ENCODE results near the gene TRAF3IP1. TPM values are rescaled to one million over a fixed set of nuclear protein-coding genes. Genes with fewer than 3 reads are reported as not detected.
A peak's percentile ranks its signal among the peaks of the same experiment; 100 is the strongest.

TRAF3IP1 gene
- total RNA-seq, 1 donor, result 3.5 TPM

DNA sequence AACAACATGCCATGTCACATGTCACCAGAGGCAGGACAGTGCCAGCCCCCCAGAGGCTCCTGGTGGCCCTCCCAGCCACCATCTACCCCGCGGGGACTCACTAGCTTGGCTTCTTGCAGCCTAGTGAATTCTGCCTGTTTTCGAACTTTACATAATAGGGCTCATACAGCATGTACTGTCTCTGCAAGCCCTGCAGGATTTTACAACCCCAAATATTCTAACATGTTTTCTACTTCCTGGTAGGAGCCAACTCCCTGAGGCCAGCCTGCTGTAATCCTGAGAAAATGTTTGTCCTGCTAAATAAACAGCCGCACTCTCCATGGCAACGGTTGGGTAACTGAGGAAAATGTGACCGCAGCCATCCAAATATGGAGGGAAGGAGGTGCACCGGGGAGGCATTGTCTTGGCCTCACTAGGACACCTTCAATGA lies 34.6 kb upstream of the TRAF3IP1 start:
- Histone ChIP-seq H3K27me3 (ENCODE audit: insufficient read depth, low read length) (no peaks in the 10 kb centered on the region), H3K9me3 (ENCODE audit: low read depth, low read length) (no peaks in the 10 kb centered on the region), H3K4me1 (ENCODE audit: insufficient read depth, low read length) (peaks cover 29% of the 10 kb centered on the region), H3K4me3 (ENCODE audit: low read length) (no peak overlapping the region)

DNA sequence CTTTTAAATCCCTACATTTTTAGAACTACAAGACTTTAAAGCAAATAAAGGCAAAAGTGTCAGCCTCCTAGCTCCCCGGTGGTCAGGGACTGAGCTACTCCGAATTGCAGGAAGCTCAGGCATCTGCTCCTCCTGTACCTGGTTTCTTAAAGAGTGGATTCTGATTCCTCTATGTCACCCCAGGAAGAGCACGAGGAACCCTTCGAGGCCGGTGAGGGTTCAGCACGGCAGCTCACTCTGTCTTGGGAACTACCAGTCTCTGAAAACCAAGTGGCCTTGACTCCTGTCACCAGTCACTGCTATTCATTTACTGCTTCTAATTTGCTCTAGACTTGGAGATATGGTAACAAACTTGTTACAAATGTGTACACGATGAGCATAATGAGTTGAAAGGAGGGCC lies 34.2 kb upstream of the TRAF3IP1 start:
- no peak overlapping the region for H3K4me3 ChIP-seq (ENCODE audit: low read length)
- H3K9me3 ChIP-seq (ENCODE audit: low read depth, low read length), result no peaks in the 10 kb centered on the region
- H3K27me3 ChIP-seq (ENCODE audit: insufficient read depth, low read length), result no peaks in the 10 kb centered on the region
- peaks cover 29% of the 10 kb centered on the region for H3K4me1 ChIP-seq (ENCODE audit: insufficient read depth, low read length)

DNA sequence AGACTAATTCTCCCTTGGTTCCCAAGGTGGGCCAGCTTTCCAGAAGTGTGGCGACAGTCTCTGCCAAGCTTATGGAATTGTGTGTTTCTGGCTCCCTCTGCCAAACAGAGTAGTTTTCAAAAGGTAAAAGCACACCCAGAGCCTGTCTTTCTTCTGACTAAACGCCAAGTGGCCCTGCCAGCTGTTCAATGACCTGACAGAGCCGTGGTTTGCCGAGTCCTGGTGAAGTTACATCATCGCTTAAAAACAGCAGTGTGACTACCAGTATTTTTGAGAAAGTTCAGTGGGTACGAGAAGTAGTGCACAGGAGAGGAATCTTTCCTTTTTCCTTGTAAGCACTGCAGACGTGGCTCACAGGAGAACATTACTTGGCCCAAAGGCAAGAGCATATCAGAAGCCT lies 33.8 kb upstream of the TRAF3IP1 start:
- H3K27me3 ChIP-seq (ENCODE audit: insufficient read depth, low read length), result no peaks in the 10 kb centered on the region
- H3K9me3 ChIP-seq (ENCODE audit: low read depth, low read length), result no peaks in the 10 kb centered on the region
- peaks cover 29% of the 10 kb centered on the region for H3K4me1 ChIP-seq (ENCODE audit: insufficient read depth, low read length)
- no peak overlapping the region for H3K4me3 ChIP-seq (ENCODE audit: low read length)

DNA sequence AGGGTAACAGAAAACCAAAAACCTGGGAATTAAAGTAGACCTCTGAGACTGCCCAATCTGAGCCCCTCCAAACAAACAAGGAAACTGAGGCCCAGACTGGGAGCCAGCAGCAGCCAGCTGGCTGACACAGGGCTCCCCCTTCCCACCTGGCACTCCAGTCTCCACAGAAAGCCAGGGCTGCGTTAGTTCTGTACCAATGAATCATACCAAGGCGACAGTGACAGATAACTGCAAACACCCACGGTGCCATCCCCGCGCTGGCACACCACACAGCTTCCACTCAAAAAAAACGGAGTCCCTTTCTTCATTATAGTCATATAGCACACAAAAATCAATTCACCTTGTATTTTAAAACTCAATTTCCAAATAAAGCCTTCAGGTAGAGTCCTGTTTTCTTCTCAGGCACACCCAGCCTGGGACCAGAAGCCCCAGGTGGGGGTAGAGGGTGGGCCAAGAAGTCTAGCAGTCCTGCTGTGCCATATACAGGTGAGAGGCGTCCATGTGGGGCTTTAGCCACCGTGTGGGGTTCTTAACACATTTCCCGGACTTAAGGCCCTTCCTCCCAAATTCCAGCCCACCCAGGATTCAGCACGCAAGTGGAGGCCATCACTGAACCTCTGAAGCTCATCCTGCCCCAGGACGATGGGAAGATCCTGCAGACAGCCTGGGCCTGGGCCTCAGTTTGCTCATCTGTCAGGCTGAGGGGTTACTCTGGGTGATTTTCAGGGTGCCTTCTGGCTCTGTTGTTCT lies 33.2 kb upstream of the TRAF3IP1 start:
- peaks cover 29% of the 10 kb centered on the region for H3K4me1 ChIP-seq (ENCODE audit: insufficient read depth, low read length)
- H3K4me3 ChIP-seq (ENCODE audit: low read length), result no peak overlapping the region
- no peaks in the 10 kb centered on the region for H3K27me3 ChIP-seq (ENCODE audit: insufficient read depth, low read length)
- H3K9me3 ChIP-seq (ENCODE audit: low read depth, low read length), result no peaks in the 10 kb centered on the region

DNA sequence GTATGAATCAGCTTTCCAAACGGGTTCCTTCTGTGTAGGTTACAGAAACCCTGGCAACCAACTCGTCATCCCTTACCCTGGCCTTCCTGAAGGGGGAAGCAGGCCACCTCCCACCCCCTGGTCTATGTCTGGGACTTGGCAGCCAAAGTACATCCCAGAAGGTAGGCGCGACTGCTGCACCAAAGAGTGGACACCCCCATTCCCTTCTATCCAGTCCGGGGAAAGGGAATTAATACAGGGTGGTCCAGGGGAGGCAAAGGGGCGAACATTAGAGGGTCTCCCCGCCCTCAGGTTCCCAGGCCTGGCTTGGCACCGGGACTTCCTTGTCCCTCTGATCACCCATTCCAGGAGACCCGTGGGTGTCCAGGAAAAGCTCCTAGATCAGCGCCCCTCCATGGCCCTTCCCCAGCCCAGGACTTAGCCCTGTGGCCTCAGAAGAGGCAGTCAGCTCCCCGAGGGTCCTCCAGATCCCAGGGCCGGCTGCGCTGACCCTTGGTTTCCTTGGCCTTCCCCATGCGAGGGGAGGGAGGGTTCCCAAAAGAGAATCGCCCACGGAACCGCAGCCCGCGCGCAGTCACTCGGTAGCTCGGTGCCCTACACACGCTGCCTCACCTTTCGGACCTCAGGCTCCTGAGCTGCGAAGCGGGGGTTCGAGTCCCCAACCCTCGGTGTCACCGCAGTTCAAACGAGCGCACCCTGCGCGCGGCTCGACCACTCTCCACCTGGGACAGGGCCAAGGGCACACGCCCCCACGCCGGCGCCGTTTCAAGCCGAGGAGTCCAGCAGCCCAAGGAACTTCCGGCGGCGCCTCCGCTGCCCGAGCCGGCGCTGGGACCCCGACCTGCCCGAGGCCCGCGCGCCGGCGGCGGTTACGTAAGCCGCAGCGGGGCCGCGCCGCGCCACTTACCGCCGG lies 32.3 kb upstream of the TRAF3IP1 start, which contains the start of gene PER2:
Gene PER2 (minus strand): TSS at position 874 of the 913 bp plus-strand sequence. CDS start 10,674 bp downstream, outside the sequence.
- peak within 1 kb of the TSS; percentile 73 for H3K4me3 ChIP-seq (ENCODE audit: low read length)

DNA sequence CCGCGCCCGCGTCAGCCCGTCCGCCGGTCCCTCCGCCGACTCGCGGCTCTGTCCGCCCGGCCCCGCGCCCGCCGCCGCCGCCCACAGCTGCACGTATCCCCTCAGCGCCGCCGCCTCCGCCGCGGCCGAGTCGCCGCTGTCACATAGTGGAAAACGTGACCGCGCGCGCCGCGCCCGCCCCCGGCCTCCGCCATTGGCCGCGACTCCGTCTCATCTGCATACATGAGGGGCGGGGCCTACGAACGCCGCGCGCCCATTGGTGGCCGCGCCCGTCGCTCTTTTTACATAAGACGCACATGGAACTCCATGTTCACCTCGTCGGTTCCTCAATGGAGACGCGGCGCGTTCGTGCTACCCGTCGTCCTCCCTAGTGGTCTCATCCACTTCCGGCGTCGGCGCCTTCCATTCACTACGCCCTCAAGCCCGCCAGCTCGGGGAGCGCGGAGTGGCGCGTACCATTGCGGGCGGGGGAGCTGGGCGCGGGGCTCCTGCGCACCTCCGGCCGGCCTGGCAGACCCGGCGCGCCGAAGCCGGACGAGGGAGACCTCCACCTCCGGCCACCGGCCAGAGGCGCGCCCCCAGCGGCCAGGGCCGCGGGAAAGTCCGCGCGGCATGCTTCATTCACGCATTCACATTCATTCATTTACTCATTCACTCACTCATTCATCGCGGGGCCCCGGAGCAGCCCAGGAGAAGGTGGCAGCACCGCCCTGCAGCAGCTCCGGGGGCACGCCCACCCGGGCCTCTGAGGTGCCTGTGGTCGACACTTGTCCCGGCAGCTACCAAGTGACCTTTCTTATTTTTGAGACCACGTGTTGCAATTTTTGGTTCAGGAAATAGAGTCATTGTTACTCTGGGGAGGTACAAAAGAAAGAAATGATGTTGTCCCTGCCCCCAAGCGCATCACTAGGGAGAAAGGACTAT lies 31.4 kb upstream of the TRAF3IP1 start:
- Histone ChIP-seq H3K27me3 (ENCODE audit: insufficient read depth, low read length) (no peaks in the 10 kb centered on the region), H3K4me3 (ENCODE audit: low read length) (peak overlapping the region; percentile 73), H3K4me1 (ENCODE audit: insufficient read depth, low read length) (peaks cover 29% of the 10 kb centered on the region), H3K9me3 (ENCODE audit: low read depth, low read length) (no peaks in the 10 kb centered on the region)

More for the DNA sequence above, 32.3 kb upstream of the TRAF3IP1 start, which contains the start of gene PER2:
- H3K9me3 ChIP-seq (ENCODE audit: low read depth, low read length), result no peaks in the 10 kb centered on the region
- no peaks in the 10 kb centered on the region for H3K27me3 ChIP-seq (ENCODE audit: insufficient read depth, low read length)
- H3K4me1 ChIP-seq (ENCODE audit: insufficient read depth, low read length), result peaks cover 29% of the 10 kb centered on the region

DNA sequence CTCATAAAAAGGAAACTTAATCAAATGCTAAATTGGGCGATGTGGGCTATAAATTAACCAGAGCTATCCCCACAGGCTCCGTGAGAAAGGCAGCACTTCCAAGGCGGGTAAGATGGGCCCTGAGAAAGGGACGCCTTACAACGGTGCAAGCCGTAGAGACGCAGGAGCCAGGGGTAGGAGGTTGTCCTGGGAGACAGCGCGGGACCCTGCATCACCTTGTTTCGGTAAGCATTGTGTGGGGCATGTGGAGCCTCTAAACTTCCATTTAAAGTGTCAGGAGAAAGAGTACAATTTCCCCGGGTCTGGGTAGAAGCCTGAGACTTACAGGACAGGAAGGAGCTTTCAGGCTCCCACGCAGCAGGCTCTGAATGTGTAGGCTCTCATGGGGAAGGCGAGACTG lies 30.7 kb upstream of the TRAF3IP1 start:
- H3K9me3 ChIP-seq (ENCODE audit: low read depth, low read length), result no peaks in the 10 kb centered on the region

DNA sequence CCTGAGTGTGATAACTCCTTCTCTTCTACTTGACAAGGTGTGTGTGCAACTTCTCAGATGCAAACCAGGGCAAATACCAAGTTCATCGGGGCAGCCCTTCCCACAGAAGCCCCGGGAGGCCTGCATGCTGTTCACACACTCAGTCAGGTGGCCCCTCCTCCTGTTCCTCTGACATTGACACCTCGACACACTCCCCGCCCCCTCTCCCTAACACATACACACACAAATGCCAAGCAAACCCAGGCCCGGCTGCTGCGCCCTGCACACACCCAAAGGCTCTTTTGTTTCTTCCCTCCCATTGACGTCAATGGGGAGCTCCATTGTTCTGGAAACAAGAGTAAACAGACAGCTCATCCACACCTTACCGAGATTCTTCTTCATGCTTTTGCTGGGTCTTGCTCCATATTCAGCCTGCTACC lies 30.2 kb upstream of the TRAF3IP1 start:
- Histone ChIP-seq H3K9me3 (ENCODE audit: low read depth, low read length) (no peaks in the 10 kb centered on the region), H3K27me3 (ENCODE audit: insufficient read depth, low read length) (no peaks in the 10 kb centered on the region), H3K4me3 (ENCODE audit: low read length) (no peak overlapping the region), H3K4me1 (ENCODE audit: insufficient read depth, low read length) (peaks cover 29% of the 10 kb centered on the region)

More for the DNA sequence above, 30.7 kb upstream of the TRAF3IP1 start:
- H3K4me1 ChIP-seq (ENCODE audit: insufficient read depth, low read length), result peaks cover 29% of the 10 kb centered on the region
- no peaks in the 10 kb centered on the region for H3K27me3 ChIP-seq (ENCODE audit: insufficient read depth, low read length)
- peak overlapping the region; percentile 73 for H3K4me3 ChIP-seq (ENCODE audit: low read length)

DNA sequence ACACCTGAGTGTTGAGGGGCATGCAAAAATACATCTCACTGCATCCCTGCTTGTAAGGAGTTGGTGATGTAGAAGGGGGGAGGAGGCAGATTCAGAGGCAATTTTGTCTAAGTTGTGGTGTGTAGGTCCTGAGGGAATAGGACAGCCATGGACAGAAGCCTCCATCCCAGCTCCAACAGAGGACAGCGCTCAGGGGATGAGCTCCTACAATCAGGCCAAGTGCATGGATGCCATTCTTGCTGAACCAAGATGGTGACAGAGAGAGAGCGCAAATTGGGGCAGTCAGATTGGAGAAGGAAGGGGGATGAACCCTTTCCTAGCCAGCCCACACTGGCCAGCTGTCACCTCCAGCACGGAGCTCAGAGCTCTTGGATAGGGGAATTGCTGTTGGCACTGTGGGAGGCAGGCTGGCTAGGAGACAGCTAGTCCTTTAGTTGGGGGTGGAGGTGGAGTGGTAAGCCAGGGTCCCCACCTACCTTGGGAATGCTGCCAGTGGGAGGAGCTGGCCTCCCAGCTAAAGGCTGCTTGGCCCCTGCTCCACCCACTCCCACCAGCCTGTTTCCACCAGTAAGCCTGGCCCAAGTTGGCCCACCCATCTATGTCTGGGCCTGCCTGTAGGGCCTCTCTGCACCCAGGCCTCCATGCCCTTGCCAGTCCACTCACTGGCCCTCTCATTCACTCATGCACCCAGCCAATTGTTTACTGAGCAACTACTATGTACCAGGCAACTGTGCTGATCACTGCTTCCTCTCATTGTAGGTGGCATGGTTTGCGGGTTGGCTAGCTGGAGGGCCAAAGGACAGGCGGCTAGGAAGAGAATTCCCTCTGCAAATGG lies 29.4 kb upstream of the TRAF3IP1 start:
- peaks cover 29% of the 10 kb centered on the region for H3K4me1 ChIP-seq (ENCODE audit: insufficient read depth, low read length)

DNA sequence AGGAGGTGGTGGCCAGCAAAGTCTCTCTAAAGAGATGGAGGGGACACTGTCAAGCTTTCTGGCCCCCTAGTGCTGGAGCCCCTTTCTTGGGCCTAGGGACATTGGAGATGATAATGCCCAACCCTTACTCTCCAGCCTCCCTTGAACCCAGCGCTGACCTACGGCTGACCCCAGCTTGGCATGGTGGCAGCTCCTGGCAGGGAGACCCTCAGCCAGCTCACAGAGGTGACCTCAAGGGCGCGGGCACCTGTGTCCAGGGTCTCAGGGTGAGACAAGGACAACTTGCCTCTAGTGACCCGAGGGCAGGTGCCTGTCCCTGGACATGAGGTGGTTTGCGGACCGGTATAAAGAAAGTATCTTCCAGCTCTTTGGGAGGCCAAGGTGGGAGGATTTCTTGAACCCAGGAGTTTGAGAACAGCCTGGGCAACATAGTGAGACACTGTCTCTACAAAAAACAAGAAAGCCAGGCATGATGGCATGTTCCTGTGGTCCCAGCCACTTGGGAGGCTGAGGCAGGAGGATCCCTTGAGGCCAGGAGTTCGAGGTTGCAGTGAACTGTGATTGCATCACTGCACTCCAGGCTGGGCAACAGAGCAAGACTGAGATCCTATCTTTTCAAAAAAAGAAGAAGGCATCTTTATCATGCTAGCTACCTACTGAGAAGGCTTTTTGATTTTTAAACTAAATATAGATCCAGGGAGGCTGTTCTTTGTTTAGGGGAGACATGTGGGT lies 28.6 kb upstream of the TRAF3IP1 start:
- H3K27me3 ChIP-seq (ENCODE audit: insufficient read depth, low read length), result no peaks in the 10 kb centered on the region
- H3K4me3 ChIP-seq (ENCODE audit: low read length), result no peak overlapping the region
- peaks cover 29% of the 10 kb centered on the region for H3K4me1 ChIP-seq (ENCODE audit: insufficient read depth, low read length)
- H3K9me3 ChIP-seq (ENCODE audit: low read depth, low read length), result no peaks in the 10 kb centered on the region

More for the DNA sequence above, 29.4 kb upstream of the TRAF3IP1 start:
- H3K9me3 ChIP-seq (ENCODE audit: low read depth, low read length), result no peaks in the 10 kb centered on the region
- H3K27me3 ChIP-seq (ENCODE audit: insufficient read depth, low read length), result no peaks in the 10 kb centered on the region
- no peak overlapping the region for H3K4me3 ChIP-seq (ENCODE audit: low read length)

DNA sequence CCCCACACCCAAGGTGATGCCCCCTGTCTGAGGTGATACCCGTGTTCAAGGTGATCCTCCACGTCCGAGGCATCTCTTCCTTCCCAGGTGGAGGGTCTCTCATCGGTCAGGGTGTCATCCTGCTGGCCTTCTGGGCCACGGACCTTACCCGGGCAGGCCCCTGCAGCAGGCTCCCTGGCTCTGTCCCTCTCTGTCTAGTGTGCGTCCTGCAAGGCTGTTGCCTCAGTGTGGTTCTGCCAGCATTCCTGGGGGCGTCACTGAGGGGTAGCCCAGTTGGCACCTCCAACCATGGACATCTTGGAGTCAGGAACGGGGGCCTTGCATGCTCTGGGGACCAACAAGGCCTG lies 26.3 kb upstream of the TRAF3IP1 start:
- no peak overlapping the region for H3K4me3 ChIP-seq (ENCODE audit: low read length)
- H3K9me3 ChIP-seq (ENCODE audit: low read depth, low read length), result no peaks in the 10 kb centered on the region
- H3K27me3 ChIP-seq (ENCODE audit: insufficient read depth, low read length), result no peaks in the 10 kb centered on the region
- H3K4me1 ChIP-seq (ENCODE audit: insufficient read depth, low read length), result peaks cover 13% of the 10 kb centered on the region

DNA sequence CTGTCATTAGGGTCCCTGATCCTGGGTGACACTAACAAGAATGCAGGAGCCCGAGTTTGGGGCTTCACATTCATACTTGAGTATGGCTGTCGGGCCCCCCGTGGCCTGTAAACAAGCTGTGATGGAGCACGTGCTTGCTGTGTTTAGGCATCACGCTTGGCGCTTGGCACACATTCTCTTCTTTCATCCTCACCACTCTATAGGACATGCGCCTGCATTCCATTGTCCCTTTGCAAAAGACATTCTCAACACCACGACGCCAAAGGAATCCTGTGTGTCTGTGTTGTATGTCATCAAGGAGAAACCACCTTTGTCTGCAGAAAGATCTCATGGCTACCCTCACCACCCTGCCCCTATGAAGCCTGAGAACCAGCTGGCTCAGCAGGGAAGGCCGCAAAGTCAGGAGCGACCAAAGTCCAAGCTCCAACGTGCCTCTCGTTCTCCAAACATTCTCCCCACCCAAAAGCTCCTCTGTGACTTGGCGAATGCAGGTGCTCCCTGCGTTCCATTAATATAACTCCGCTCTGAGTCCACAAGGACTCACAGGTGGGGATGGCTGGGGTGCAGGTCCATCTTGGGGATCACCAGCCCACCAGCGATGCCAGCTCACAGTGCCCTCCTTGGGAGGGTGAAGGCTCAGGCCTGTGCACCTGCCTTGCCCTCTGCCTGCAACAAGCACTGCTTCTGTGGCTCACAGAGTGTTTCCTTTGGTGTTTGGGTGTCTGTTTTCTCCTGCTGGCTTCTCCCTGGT lies 25.8 kb upstream of the TRAF3IP1 start:
- Histone ChIP-seq H3K4me1 (ENCODE audit: insufficient read depth, low read length) (peaks cover 8% of the 10 kb centered on the region), H3K27me3 (ENCODE audit: insufficient read depth, low read length) (no peaks in the 10 kb centered on the region), H3K4me3 (ENCODE audit: low read length) (no peak overlapping the region), H3K9me3 (ENCODE audit: low read depth, low read length) (no peaks in the 10 kb centered on the region)

Data from mononuclear cell (primary cell).